H1 (cell line): ENCODE results near the gene ARHGAP10. TPM values are rescaled to one million over a fixed set of nuclear protein-coding genes. Genes with fewer than 3 reads are reported as not detected.

Experiments
- FOSL1 ChIP-seq: IDR thresholded peaks from 2 replicates; pipeline ENCODE4 v1.6.1; 2011; ENCODE audit warnings: mild to moderate bottlenecking, low read depth, low read length, moderate library complexity; ENCODE audit not compliant: insufficient read depth
- KDM4A ChIP-seq: IDR thresholded peaks from one replicate; pipeline ENCODE4 v1.7.1; 2012; ENCODE audit warnings: low read depth, mild to moderate bottlenecking, moderate library complexity, low read length, inconsistent platforms; ENCODE audit not compliant: severe bottlenecking
- SUZ12 ChIP-seq: fragments of 200-600 bp; sonication (generic); IDR thresholded peaks from 2 replicates; pipeline ENCODE4 v1.6.1; 2012; ENCODE audit warnings: mild to moderate bottlenecking, inconsistent platforms, low read length, moderate library complexity, mixed read lengths
- polyA plus RNA-seq, 7 experiments: library from polyadenylated mRNA; depleted of rRNA in 3 of 7; stranded (reverse) in 5 of 7; unstranded in 2 of 7; fragments of >200 nt in 5 of 7; fragments of 200-250 nt in 2 of 7; gene quantifications; 1 replicate in 5 of 7; 2 replicates in 1 of 7; 4 replicates in 1 of 7; pipeline versions ENCODE4 v1.2.1 to v1.2.3, GENCODE V29; 2011 to 2013; ENCODE audit warnings: missing spikeins in 2 of 7, mixed read lengths in 2 of 7
- total RNA-seq: library from RNA; stranded (reverse); fragmentation: NEBNext Ultra II Directional; extraction: Animal tissue kit (Norgen Biotek cat#: 25700); gene quantifications from 2 replicates; pipeline ENCODE4 v1.2.1, GENCODE V29; 2021
- TF ChIP-seq, protein P1 (sequence below): fragments of 300-600 bp; sonication (generic); IDR thresholded peaks from 2 replicates; pipeline ENCODE4 v1.7.1; 2012; ENCODE audit warnings: low read length, moderate library complexity, mild to moderate bottlenecking, inconsistent platforms; ENCODE audit not compliant: insufficient replicate concordance

The ARHGAP10 gene
- total and polyA plus RNA-seq, 2 of the 8 experiments (the other 6 are each of a cell fraction or from before 2014, with no cell fraction given) = 3.7 to 6.1 TPM

GRCh38 chr4:147773261-147774184, 41.6 kb downstream of the ARHGAP10 start (continued):
- TF ChIP-seq, protein P1, sequence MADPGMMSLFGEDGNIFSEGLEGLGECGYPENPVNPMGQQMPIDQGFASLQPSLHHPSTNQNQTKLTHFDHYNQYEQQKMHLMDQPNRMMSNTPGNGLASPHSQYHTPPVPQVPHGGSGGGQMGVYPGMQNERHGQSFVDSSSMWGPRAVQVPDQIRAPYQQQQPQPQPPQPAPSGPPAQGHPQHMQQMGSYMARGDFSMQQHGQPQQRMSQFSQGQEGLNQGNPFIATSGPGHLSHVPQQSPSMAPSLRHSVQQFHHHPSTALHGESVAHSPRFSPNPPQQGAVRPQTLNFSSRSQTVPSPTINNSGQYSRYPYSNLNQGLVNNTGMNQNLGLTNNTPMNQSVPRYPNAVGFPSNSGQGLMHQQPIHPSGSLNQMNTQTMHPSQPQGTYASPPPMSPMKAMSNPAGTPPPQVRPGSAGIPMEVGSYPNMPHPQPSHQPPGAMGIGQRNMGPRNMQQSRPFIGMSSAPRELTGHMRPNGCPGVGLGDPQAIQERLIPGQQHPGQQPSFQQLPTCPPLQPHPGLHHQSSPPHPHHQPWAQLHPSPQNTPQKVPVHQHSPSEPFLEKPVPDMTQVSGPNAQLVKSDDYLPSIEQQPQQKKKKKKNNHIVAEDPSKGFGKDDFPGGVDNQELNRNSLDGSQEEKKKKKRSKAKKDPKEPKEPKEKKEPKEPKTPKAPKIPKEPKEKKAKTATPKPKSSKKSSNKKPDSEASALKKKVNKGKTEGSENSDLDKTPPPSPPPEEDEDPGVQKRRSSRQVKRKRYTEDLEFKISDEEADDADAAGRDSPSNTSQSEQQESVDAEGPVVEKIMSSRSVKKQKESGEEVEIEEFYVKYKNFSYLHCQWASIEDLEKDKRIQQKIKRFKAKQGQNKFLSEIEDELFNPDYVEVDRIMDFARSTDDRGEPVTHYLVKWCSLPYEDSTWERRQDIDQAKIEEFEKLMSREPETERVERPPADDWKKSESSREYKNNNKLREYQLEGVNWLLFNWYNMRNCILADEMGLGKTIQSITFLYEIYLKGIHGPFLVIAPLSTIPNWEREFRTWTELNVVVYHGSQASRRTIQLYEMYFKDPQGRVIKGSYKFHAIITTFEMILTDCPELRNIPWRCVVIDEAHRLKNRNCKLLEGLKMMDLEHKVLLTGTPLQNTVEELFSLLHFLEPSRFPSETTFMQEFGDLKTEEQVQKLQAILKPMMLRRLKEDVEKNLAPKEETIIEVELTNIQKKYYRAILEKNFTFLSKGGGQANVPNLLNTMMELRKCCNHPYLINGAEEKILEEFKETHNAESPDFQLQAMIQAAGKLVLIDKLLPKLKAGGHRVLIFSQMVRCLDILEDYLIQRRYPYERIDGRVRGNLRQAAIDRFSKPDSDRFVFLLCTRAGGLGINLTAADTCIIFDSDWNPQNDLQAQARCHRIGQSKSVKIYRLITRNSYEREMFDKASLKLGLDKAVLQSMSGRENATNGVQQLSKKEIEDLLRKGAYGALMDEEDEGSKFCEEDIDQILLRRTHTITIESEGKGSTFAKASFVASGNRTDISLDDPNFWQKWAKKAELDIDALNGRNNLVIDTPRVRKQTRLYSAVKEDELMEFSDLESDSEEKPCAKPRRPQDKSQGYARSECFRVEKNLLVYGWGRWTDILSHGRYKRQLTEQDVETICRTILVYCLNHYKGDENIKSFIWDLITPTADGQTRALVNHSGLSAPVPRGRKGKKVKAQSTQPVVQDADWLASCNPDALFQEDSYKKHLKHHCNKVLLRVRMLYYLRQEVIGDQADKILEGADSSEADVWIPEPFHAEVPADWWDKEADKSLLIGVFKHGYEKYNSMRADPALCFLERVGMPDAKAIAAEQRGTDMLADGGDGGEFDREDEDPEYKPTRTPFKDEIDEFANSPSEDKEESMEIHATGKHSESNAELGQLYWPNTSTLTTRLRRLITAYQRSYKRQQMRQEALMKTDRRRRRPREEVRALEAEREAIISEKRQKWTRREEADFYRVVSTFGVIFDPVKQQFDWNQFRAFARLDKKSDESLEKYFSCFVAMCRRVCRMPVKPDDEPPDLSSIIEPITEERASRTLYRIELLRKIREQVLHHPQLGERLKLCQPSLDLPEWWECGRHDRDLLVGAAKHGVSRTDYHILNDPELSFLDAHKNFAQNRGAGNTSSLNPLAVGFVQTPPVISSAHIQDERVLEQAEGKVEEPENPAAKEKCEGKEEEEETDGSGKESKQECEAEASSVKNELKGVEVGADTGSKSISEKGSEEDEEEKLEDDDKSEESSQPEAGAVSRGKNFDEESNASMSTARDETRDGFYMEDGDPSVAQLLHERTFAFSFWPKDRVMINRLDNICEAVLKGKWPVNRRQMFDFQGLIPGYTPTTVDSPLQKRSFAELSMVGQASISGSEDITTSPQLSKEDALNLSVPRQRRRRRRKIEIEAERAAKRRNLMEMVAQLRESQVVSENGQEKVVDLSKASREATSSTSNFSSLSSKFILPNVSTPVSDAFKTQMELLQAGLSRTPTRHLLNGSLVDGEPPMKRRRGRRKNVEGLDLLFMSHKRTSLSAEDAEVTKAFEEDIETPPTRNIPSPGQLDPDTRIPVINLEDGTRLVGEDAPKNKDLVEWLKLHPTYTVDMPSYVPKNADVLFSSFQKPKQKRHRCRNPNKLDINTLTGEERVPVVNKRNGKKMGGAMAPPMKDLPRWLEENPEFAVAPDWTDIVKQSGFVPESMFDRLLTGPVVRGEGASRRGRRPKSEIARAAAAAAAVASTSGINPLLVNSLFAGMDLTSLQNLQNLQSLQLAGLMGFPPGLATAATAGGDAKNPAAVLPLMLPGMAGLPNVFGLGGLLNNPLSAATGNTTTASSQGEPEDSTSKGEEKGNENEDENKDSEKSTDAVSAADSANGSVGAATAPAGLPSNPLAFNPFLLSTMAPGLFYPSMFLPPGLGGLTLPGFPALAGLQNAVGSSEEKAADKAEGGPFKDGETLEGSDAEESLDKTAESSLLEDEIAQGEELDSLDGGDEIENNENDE = no peak
- TF ChIP-seq SUZ12 (no peak), FOSL1 (no peak), KDM4A (no peak)
